Testis (tissue), 3 donors: ENCODE measurements around the gene GOLGA8B. TPM values are rescaled to one million over a fixed set of nuclear protein-coding genes. Genes with fewer than 3 reads are reported as not detected.
"Not testable (repeated sequence)": the region's sequence is repeated elsewhere in the genome, so short reads cannot be mapped to it uniquely, and the experiment has no call there.

Experiments
- DNase-seq: peaks from one replicate; pipeline ENCODE4 v3.0.0-alpha.2; 2019
- H3K27ac ChIP-seq, 2 donors: fragments of 200-600 bp; sonication (generic); one replicate each; pipeline ENCODE4 v1.5.1; 2019
- H3K27me3 ChIP-seq: fragments of 200-600 bp; sonication (generic); one replicate; pipeline ENCODE4 v1.5.1; 2019
- H3K36me3 ChIP-seq: fragments of 200-600 bp; sonication (generic); one replicate; pipeline ENCODE4 v1.5.1; 2017; ENCODE audit warnings: low read depth; ENCODE audit errors: missing control alignments
- H3K4me1 ChIP-seq: fragments of 200-600 bp; sonication (generic); one replicate; pipeline ENCODE4 v1.5.1; 2019
- H3K4me3 ChIP-seq, 2 donors: fragments of 200-600 bp; sonication (generic); one replicate each; pipeline ENCODE4 v1.5.1; 2017 to 2019
- H3K9me3 ChIP-seq: fragments of 200-600 bp; sonication (generic); one replicate; pipeline ENCODE4 v1.5.1; 2017
- WGBS, 2 donors: methylation state at CpG; one replicate each; pipeline ENCODE4 v1.1.5; 2018; 5-methylcytosine and 5-hydroxymethylcytosine counted together
- intact Hi-C: fragments of 100-400 bp; cut with DNase I; formaldehyde crosslinking; loops from one replicate; pipeline ENCODE4 v1.15.1; 2023; ENCODE audit warnings: low total_unique reads
- polyA plus RNA-seq: library from polyadenylated mRNA; stranded (reverse); fragments of 350-450 nt; fragmentation: Illumina TruSeq; extraction: RNeasy Lipid Tissue Mini Kit (QIAGEN cat#74804); gene quantifications from one replicate; pipeline ENCODE4 v1.2.3, GENCODE V29; 2014; ENCODE audit warnings: low read depth, low replicate concordance; ENCODE audit not compliant: insufficient read depth
- small RNA-seq, 2 donors: library from RNA; depleted of rRNA; stranded (forward); fragments of <200 nt; gene quantifications; one replicate each; pipeline ENCODE3, GENCODE V24; 2016
- total RNA-seq, 2 donors: library from RNA; depleted of rRNA; stranded (reverse); fragments of >200 nt; gene quantifications; one replicate each; pipeline ENCODE4 v1.2.3, GENCODE V29; 2016

Gene GOLGA8B
- total and polyA plus RNA-seq, 3 donors from 2014 or later, result 50.5 to 370 (median 364) TPM

GRCh38 chr15:34535857-34536256, 47.6 kb downstream of the GOLGA8B start:
- no CpG with 5 or more reads among the region's 13 CpGs for WGBS, 2 donors
- H3K27me3 ChIP-seq, H3K27ac ChIP-seq, H3K4me3 ChIP-seq, H3K9me3 ChIP-seq, DNase-seq, intact Hi-C loops, H3K36me3 ChIP-seq, H3K4me1 ChIP-seq: not testable (repeated sequence)

Small RNA genes within 50 kb of the gene (small RNA-seq; reads per million reads assigned to genes)
- 0 reads per million in 2 donors for gene RF00425

Other genes with a start within 250 kb of the GOLGA8B start
- gene SLC12A6, start 245.9 kb downstream of the GOLGA8B start, total RNA-seq, result 10 to 100 TPM; 72.8 to 77.2 TPM
- gene SLC12A6, start 245.9 kb downstream of the GOLGA8B start, polyA plus RNA-seq, result 106 TPM
- gene NOP10, start 240.5 kb downstream of the GOLGA8B start, total RNA-seq, result 10 to 100 TPM; 75.5 to 79.8 TPM
- 86.2 TPM for gene NOP10, start 240.5 kb downstream of the GOLGA8B start, polyA plus RNA-seq
- 10 to 100 TPM; 17.8 to 23.4 TPM for gene NUTM1, start 240.3 kb downstream of the GOLGA8B start, total RNA-seq
- gene NUTM1, start 240.3 kb downstream of the GOLGA8B start, polyA plus RNA-seq, result 39.7 TPM
- 10 to 100 TPM in 1 of 2 donors, 1 to 10 TPM in 1; 9.9 to 13.4 TPM for gene LPCAT4, start 216.5 kb downstream of the GOLGA8B start, total RNA-seq
- gene LPCAT4, start 216.5 kb downstream of the GOLGA8B start, polyA plus RNA-seq, result 16.1 TPM
- gene GOLGA8A, start 145.8 kb downstream of the GOLGA8B start, total RNA-seq, result 100 to 1,000 TPM; 121 to 136 TPM
- gene GOLGA8A, start 145.8 kb downstream of the GOLGA8B start, polyA plus RNA-seq, result 67.7 TPM
- under 1 TPM in 1 of 2 donors, not detected in 1; 0.16 TPM for gene GJD2, start 171.3 kb upstream of the GOLGA8B start, total RNA-seq
- 0.11 TPM for gene GJD2, start 171.3 kb upstream of the GOLGA8B start, polyA plus RNA-seq
- 1 to 10 TPM in 1 of 2 donors, under 1 TPM in 1; 0.93 to 1.2 TPM for gene ACTC1, start 211.9 kb upstream of the GOLGA8B start, total RNA-seq
- gene ACTC1, start 211.9 kb upstream of the GOLGA8B start, polyA plus RNA-seq, result 31.2 TPM